Right kidney (tissue), 1 donor: Measurements from ENCODE around the gene TLL2.

ENCODE experiments used
- DNase-seq: peaks from one replicate; pipeline ENCODE4 v3.0.0-alpha.2; 2016

TLL2 gene

DNA sequence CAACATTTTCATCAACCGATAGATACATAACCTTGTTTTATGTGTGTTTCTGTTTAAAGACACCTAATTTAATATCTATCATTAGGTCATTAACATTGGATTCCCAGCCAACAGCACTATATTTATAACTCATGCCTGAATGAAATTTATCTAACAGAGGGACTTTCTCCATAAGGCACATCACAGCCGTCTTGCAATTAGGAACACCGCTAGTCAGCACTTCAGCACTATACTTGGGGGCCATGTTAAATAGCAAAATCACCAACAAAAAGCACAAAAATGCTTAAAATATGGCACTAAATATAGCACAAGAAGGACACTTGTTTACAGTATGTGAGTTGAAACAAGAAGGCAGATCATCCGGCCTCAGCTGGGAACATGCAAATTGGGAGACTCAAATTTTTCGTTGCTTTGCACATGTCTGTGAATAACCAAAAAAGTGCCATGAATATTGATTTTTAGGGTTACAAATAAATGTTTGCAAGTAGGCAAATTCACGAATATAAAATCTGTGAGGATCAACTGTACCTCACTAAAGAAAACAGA is 51.0 kb downstream of the TLL2 start:
- no peak for DNase-seq

DNA sequence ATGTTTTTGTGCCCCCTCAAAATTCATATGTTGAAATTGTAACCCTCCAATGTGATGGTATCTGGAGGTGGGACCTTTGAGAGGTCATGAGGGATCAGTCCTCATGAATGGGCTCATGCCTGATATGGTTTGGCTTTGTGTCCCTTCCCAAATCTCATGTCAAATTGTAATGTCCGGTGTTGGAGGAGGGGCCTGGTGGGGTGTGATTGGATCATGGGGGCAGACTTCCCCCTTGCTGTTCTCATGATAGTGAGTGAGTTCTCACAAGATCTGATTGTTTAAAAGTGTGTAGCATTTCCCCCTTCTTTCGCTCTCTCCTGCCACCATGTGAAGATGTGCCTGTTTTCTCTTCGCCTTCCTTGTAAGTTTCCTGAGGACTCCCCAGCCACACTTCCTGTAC is 53.4 kb downstream of the TLL2 start:
- DNase-seq = no peak

DNA sequence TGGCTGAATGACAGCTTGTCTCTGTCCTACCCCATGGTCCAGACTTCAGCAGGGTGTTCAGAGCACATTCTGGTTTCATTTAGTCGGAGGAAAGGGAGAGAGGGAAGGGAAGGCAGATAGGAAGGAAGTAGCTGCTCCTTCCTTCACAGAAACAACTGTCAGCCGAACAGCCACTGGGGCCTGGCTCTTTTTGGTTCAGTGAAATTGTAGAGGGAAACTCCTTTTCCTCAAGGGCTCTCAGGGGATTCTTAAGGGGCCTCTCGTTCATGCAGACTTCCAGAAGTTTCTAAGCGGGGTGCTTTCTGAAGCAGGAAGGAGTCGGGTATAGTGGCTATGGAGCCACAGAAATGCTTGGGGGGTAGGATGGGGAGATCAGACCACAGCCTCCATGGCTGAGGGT is 56.4 kb downstream of the TLL2 start:
- DNase-seq = no peak

DNA sequence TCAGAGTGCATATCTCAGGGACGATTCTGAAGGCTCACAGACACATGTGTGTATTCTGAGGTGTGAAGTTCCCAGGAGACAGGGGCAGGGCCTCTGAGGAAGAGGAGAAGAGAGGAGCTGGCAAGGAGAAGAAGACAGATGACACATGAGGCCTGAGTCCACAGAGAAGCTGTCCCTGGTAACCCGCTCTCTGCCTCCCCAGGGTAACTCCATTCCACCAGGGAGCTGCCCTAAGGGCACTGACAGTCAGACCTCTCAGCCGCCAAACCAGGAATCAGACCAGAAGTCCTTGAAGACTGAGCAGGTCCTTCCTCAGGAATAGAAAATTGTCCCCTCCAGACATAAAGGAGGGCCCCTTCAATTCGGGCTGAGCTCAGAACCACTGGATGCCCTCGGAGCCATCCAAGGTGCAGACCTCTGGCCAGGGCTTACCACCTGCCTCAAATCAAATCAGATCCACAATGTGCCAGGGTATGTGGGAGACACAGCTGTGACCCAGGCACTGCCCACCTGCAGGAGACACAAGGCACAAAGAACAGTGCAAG is 57.4 kb downstream of the TLL2 start:
- DNase-seq = no peak

DNA sequence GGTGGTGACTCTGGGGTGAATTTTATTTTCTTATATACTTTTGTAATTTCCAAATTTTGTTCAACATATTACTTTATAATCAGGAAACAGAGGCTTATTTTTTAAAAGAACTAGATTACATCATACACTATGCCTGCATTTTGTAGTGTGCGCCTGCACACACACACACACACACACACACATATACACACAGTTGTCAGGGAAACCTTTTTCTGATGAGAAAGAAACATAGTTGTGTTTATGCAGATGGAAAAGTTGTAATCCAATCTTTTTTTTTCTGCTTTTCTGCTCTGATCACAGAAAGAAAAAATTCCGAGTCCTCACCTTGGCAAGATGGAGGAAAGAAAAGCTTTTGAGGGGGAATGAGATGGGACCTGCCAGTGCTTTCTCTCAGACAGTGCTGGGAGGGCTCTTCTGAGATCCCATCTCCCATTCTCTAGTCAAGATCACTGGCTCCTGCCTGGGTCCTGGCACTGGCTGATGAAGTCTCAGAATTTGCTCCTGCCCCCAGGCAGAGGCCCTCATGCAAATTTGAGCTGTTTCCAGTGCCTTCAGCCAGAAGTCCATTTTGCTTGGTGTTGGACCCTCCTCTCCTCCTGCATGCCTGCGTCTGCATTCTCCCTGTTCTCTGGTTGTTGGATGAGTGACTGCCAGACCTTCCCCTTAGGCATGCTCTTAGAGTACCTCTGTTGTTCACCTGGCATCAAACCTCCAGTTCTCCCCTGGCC is 59.7 kb downstream of the TLL2 start:
- no peak for DNase-seq

DNA sequence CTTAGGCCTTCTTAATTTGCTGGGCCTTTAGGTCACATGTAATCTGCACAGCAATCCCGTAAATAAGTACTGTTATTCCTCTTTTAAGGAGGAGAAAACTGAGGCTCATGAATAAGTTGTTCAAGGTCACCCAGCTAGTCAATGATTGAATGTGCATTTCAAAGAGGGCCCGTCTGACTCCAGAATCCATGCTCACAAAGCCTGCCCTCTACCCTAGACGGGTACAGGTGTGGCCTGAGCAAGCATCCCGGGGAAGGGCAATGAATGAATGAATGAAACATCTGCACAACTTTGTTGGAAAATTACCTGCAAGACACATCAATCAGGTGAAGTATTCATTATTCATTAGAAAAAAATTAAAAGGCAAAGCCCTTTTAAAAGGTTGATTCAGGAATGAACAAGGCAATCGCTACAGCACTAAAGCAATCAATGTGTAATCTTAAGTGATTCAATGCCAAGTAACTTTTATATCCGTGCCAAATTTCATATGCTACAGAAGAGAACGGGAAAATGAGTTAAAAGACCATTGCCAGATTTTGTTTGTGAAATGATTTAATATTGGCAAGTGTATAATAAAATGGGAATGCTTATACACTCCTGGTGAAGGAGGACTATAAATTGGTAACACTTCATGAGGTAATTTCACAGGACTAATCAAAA is 61.1 kb downstream of the TLL2 start:
- no peak for DNase-seq

DNA sequence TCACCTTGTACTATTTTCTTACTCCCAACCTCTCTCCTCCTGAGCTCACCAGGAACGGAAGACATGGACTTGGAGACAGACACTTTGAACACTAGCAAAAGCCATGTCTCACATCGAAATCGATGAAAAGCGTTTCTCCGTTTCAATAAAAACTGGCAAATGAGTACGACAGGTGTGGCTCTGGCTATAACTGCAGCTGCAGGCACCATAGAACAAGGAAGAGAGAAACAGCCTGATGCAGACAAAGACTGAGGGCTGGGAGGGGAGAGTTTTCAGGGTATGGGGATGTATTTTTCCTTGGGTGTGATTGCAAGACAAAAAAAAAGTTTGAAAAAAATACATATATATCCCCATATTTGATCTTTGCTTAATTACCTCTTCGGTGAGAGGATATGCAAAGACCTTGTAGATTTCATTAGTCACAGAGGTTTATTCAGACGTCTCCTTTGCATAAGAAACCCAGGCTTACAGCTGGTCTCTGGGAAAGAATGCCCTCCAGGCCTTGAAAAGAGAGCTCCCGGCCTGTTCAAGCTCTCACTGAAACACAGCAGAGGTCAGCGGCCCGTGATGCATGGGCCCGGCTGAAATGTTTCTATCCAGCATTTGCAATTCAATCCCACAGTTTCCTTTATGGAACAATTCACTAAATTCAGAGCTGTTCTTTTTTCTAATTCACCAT is 63.1 kb downstream of the TLL2 start:
- DNase-seq = no peak

DNA sequence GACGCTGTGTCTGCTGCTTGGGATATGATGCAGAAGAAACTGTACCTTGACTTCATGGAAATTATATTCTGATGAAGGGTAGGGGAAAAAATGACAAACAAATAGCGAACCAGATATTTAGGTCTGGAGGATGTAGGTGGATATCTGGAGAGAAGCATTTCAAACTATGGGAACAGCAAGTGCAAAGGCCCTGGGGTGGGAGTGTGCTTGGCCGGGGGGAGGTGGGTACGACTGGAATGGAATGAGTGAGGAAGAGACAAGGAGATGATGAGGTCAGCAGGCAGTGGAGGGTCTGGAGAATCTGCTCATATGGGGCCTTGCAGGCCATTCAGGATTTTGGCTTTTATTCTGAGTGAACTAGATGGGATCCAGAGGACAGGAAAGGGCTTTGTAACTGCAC is 65.2 kb downstream of the TLL2 start:
- no peak for DNase-seq

DNA sequence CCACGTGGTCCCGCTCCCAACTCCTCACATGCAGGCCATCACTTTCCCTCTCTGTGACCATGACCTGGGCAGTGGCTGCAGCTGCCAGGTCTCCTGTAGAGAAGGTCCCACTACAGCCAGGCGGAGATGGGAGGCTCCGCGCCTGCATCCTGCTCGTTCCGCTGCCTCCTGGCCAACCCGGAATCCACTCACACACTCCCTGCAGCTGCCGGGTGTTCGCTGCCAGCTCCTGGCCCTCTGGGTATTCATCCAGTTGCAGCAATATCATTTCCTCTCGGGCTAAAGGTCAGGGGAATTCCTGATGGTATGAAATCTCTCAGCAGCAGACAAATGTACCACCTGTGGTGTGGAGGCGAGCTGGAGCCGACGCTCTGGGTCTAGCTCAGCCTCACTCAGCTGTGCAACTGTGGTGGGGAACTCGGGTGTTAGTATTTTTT is 65.7 kb downstream of the TLL2 start:
- no peak for DNase-seq

DNA sequence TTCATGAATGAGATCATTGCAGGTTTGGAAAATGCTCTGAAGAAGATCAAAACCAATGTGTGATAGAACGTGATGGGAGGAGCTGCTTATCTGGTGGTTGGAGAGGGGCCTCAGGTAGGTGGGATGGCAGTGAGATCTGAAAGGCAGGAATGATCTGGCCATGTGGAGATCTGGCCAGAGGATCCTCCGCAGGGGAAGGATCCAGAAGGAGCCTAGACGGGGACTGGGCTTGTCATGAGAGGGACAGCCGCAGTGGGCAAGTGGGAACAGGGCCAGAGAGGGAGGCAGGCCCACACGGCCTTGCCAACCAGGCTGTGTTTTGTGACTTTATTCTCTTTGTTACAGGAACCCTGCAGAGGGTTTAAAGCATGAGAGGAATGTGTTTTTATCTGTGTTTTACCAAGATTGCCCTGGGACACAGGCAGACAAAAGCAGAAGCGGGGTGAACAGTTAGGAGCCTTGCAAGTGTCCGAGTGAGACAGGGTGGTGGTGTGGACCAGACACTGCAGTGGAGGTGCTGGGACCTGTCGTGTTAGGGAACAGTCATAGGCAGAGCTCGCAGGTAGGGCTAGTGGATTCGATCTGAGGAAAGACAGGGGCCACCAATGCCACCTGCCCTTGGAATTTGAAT is 66.6 kb downstream of the TLL2 start:
- DNase-seq = no peak

DNA sequence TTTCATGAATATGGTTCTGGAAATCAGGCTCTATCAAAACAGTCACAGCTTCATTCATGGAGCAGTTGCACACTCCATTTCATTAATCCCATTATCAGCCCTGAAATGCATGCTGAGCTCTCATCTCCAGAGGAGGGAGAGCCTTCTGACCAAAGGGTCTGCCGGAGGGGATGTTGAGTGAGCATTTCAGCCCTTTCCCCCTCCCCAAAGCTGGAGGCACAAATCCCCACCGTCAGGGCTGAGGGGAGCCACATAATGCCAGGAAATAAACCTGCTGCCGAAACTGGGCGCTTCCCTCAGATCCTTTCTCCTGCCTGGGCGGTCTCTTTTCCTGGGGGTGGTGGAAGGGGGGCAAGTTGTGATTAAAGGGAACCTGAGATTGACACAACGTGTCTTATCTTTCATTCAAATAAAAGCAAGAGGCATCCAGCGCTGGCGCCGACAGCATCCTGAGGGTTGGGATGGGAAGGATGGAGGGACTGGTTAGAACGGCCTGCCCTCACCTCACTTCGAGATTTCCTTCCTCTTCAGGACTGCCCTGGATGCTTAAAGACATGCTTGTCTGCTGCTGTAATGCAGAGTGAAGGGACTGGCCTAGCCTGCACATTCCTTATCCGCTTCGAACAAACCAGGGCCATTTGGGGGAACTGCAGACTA is 71.6 kb downstream of the TLL2 start:
- DNase-seq = no peak

DNA sequence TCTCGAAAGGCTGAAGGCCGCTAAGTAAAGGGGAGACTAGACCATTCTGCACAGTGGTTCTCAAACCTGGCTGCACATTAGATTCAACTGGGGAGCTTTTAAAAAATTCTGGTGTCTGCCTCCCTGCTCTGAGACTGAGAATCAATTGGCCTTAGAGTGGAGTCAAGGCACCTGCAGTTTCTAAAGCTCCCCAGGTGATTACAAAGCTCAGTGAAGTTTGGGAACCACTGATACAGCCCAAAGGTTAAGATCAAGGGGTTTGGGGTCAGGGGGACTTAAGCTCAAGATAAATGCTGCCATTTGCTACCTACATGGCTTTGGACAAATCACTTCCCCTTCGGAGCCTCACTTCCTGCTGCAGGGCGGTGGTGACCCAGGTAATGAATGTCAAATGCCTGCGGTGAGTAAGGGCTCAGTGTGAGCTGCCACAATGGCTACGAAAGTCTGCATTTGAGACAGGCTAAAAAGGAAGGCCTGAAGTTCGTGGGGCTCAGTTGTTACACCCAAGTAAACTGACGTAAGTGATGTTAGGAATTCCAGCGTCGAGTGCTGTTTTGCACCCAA is 72.3 kb downstream of the TLL2 start:
- DNase-seq = no peak

DNA sequence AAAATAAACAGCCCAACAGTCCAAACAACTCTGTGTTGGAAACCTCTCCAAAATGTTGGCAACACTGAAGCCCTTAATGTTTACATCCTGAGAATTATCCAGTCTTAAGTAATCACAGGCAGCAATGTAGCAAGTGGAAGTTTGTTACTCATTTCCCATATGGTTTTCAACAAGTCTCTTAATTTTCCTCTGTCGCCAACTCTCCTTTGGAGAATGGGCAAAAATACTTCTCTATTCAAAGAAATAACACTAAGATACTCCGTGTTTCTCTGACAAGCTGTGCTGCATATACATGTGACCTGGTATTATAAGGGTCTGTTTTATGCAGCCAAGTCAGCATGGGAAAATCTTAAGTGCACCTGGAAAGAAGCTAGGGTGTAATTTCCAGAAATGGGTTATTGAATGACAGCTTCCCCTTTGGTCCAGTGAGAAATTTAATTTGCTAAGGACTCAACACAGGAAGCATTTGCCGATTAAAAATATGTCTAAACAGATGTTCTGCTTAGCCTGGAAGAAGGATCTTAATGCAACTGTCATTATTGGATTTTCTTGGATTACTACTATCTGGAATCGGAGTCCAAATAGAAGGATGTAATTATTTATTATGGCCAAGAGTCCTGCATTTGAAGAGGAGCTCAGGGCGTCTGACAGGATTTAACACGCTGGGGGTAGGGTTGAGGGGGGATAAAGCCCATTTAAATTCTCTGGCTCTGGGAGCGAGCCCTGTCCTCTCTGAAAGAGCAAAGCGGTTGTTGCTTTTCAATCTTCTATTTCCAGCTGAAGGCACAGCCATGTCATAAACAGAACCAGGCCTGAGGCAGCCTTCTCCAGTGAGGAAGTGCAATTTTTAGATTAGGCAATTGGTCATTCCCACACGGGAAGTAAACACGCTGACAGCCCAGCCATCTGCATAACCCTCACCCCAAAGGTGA is 73.1 kb downstream of the TLL2 start:
- no peak for DNase-seq

DNA sequence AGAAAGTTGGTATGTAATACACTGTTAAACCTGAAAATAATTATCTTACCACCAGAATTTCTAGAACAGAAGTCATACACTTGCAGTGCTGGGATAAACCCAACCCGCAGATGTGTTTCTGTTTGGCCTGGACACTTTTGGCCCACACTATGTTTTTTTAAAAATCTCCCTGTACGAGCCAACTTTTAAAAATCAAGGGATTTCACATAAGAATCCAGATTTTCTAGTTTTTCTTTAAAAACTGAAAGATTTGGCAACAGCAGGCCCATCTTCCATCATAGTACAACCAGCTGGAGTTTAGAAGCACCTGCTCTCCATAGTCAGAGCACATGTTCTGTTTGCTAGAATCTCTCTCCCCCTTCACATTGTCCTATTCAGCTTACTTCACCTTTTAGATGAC is 74.0 kb downstream of the TLL2 start:
- no peak for DNase-seq

DNA sequence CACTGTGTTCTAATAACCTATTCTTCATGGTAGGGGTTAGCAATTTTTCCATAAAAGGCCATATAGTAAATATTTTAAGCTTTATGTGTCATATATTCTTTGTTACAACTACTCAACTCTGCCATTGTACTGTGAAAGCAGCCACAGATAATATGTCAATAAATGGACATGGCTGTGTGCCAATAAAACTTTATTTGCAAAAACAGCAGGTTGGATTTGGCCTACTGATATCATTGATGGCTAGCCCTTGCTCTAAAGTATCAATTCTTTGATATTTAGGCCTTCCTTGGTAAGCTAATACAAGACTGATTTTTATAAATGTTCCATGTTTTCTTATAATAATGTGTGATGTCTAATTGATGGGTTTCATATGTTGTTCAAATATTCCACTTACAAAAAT is 77.7 kb downstream of the TLL2 start:
- no peak for DNase-seq

DNA sequence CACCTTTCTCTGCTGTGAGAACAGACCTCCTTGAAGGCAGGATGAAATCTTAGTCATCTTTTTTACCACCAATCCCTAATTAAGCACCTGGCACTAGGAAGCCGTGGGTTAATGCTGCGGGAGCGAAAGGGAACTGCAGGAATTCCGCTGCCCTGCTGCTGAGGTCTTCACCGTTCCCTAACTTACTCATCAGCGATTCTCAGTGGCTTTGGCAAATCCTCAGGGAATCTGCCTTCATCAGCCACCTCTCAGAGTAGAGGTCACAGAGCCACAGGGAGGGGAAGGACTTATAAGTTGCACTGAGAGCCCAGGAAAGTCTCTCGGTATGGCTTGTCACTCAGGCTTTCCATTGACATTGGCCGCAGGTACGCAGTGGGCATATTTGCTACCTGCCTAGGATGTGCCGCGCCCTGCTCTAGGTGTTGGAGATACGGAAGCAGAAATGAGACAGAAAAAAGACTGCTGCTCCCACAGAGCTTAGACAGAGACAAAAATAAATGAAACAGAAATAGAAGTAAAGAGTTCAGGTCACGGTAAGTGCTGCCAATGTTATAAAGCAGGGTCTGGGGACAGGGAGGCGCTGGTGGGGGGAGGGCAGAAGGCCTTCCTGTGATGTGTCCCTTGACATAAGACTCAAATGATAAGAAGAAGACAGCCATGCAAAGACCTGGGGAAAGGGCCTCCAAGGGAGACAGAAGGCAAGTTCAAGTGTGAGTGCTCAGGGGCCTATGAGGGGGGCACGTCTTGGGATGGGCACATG is 82.3 kb downstream of the TLL2 start:
- DNase-seq = no peak

DNA sequence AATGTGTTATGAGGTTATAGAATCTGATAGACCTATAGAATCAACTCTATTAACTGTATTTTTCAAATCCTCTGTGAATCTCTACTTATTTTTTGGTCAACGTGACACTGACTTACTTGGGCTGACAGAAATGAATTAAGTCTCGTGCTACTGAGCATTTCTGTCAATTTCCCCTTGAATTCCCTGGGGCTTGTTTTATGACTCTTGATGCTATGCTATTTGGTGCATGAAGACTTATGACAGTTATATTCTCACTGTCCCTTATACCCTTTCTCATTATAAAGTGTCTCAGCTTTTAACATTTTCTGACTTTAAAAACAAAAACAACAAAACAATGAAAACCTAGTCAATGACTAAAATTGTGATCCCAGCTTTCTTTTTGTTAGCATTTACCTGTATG is 86.4 kb downstream of the TLL2 start:
- DNase-seq = no peak

DNA sequence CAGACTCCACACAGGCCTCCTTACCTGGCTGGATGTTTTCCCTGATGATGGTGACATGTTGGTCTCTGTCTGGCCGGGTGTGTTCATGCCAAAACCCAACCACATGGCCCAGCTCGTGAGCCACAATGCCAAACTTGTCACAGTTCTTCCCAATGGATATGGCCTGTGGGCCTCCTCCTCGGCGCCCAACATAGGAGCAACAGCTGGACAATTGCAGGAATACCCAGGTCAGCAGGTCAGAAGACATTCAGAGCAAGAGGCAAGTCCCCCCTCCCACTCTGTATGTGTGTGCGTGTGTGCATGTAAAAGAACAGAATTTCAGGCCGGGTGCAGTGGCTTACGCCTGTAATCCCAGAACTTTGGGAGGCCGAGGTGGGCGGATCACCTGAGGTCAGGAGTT is 91.2 kb downstream of the TLL2 start:
- no peak for DNase-seq

DNA sequence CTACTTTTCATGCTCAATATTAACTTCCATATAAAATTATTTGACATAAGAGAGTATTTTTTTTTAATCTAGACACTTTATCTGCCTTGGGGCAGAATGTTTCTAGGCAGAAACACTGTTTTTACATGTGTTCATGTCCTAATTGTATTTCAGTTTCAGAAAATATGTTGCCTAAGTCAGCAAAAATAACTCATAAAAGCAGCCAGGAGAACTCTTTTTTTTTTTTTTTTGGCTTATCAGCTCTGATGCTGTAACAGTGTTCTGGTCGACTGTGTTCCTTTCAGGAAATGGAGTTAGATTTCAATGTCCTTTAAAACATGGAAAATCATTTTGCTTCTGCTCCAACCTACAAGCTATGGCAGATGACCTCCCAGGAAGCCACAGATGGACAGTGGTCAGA is 91.7 kb downstream of the TLL2 start:
- DNase-seq = no peak
